SJCRH30 (cell line): ENCODE data around the gene SMIM8. TPM values are rescaled to one million over a fixed set of nuclear protein-coding genes. Genes with fewer than 3 reads are reported as not detected.
A peak's percentile ranks its signal among the peaks of the same experiment; 100 is the strongest.
"Not testable (repeated sequence)": the region's sequence is repeated elsewhere in the genome, so short reads cannot be mapped to it uniquely, and the experiment has no call there.

Experiments
- DNase-seq, 2 experiments: peaks; one replicate each; pipeline ENCODE4 v3.0.0-alpha.2; 2015 to 2020
- H3K27ac ChIP-seq: fragments of 250-450 bp; sonication (Bioruptor Pico); 2 replicates; pipeline ENCODE4 v1.5.1; 2020; ENCODE audit warnings: mild to moderate bottlenecking, moderate library complexity
- H3K27me3 ChIP-seq: fragments of 250-450 bp; sonication (Bioruptor Pico); 2 replicates; pipeline ENCODE4 v1.5.1; 2020; ENCODE audit warnings: mild to moderate bottlenecking, moderate library complexity
- H3K36me3 ChIP-seq: fragments of 250-450 bp; sonication (Bioruptor Pico); 2 replicates; pipeline ENCODE4 v1.5.1; 2020; ENCODE audit warnings: mild to moderate bottlenecking, moderate library complexity
- H3K4me1 ChIP-seq: fragments of 250-450 bp; sonication (Bioruptor Pico); 2 replicates; pipeline ENCODE4 v1.5.1; 2020; ENCODE audit warnings: mild to moderate bottlenecking, moderate library complexity
- H3K4me3 ChIP-seq: fragments of 250-450 bp; sonication (Bioruptor Pico); 2 replicates; pipeline ENCODE4 v1.5.1; 2020; ENCODE audit warnings: mild to moderate bottlenecking, moderate library complexity
- H3K9me3 ChIP-seq: fragments of 250-450 bp; sonication (Bioruptor Pico); replicated peaks from 2 replicates; pipeline ENCODE4 v1.5.1; 2020; ENCODE audit warnings: mild to moderate bottlenecking, moderate library complexity
- total RNA-seq: library from RNA; depleted of rRNA; stranded (reverse); fragments of >200 nt; shearing (Covaris generic); gene quantifications from 2 replicates; pipeline ENCODE4 v1.2.3, GENCODE V29; 2014; rRNA removed

The SMIM8 gene, protein sequence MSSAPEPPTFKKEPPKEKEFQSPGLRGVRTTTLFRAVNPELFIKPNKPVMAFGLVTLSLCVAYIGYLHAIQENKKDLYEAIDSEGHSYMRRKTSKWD
- total RNA-seq: 9.8 and 11.1 TPM in 2 replicates

DNA sequence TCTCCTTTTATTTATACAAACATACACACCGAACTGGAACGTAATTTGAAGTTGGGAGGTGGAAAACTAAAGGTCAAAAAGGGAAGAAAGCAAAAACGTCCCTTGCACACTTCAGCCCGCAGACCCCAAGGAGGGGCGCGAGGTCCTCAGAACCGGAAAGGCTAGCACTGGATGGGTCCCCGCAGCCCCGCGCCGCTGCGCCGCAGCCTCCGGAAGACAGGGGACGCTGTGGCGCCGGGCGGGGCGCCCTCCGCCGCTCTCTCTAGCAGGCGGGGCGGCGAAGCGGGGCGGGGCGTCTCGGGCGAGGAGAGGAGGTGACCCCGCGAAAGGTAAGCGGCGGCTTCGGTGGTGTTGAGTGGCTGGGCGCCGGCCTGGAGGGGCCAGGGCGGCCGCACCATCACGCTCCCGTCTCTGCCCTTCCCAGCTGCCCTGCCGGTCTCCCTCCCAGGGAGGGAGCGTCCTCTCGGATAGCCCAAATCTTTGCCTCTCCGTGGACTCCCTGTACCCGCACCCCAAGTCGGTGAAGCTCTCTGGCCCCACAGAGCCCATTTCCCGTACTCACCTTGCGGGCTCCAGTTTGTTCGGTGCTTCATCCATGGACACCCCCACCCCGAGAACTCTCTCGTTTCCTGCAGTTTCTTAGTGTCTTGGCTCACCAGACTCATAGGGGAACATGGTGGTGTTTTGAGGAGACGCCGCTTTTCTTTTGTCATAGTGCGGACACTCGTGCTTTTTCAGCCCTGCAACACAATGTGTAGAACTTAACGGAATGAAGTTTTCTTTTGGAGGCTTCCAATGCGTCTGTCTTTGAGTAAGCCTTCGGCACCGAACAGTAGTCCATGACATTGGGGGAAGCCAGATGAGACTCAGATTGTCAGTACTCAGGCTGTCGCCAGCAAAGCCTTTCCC lies at the start of gene SMIM8:
SMIM8 (plus strand) TSS at position 285 of the 909 bp plus-strand sequence. CDS start 14,444 bp downstream, outside the sequence.
- Histone ChIP-seq H3K27ac (peak within 1 kb of the TSS; percentile 42), H3K36me3 (no peaks in the 10 kb centered on the region), H3K9me3 (no peaks in the 10 kb centered on the region), H3K4me1 (no peaks in the 10 kb centered on the region), H3K4me3 (peak within 1 kb of the TSS; percentile 77), H3K27me3 (no peaks in the 10 kb centered on the region)
- DNase-seq: peak; percentile 85 to 87

DNA sequence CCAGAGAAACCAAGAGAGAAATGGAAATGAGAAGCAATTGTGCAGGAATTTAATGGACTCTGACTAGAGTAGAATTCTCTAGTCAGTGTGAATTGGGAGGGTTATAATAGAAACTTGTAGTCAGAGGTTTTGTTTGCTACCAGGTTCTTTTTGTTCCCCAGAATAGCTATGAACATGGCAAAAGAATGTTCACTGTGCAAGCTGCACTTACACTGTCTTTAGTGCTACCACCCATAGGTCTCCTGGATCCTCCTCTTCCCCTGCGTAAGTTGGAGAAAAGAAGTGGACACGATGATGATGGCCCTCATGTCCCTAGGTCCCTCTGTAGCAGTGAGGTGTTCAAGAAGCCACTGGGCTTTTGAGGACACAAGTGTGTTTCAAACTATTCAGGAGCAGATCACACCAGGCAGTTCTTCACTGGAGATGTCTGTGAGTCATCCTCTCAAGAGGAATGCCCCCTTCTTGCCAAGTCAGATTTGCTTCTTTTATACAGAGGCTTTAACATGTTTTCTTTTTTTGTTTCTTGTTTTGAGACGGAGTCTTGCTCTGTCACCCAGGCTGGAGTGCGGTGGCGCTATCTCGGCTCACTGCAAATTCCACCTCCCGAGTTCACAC lies 47.6 kb upstream of the SMIM8 start:
- Histone ChIP-seq H3K9me3 (no peaks in the 10 kb centered on the region), H3K27me3 (no peaks in the 10 kb centered on the region), H3K27ac (no peak overlapping the region), H3K4me3 (no peak overlapping the region), H3K4me1 (no peaks in the 10 kb centered on the region), H3K36me3 (no peaks in the 10 kb centered on the region)
- no peak for DNase-seq

DNA sequence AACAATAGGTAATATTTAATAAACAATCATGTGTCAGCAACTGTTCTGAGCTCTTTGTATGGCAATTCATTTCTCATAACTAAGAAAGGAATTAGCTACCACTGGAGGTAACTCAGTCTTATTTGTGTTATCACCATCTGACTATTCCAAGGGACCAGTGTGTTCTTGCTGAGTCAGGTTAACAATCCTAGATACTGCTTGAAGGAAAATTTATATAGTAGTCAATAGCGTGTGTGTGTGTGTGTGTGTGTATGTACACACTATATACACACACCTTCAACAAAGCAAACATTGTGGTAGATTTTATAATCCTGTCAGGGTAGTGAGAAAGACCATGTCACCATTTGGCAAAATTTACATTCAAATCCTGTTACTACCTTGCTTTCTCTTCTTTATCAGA lies 45.8 kb upstream of the SMIM8 start:
- H3K27ac ChIP-seq: no peak overlapping the region
- no peaks in the 10 kb centered on the region for H3K9me3 ChIP-seq
- no peaks in the 10 kb centered on the region for H3K4me1 ChIP-seq
- H3K36me3 ChIP-seq: no peaks in the 10 kb centered on the region
- DNase-seq: no peak
- H3K27me3 ChIP-seq: no peaks in the 10 kb centered on the region
- no peak overlapping the region for H3K4me3 ChIP-seq

DNA sequence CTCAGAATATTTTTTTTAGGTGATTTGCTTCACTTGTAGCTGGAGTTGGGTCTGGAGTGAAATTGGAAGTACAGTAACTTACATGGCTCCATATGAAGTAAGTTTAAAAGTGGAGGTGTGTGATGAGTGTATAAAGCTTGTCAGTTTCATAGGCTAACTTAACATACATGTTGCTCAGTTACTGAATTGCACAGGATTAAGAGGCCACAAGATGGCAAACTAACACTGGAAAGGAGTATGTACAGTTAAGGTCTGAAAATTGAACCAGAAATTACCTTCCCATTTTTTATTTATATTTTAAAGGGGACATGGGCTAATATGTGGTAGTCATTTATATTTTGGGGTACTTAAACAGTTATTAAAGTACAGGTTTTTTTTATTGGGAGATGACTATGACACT lies 45.3 kb upstream of the SMIM8 start:
- H3K4me3 ChIP-seq: no peak overlapping the region
- no peaks in the 10 kb centered on the region for H3K36me3 ChIP-seq
- H3K9me3 ChIP-seq: no peaks in the 10 kb centered on the region
- H3K27me3 ChIP-seq: no peaks in the 10 kb centered on the region
- no peaks in the 10 kb centered on the region for H3K4me1 ChIP-seq
- DNase-seq: peak in 1 of 2 experiments; percentile 50
- H3K27ac ChIP-seq: no peak overlapping the region

GRCh38 chr6:87279196-87279595 lies 43.2 kb upstream of the SMIM8 start:
- Histone ChIP-seq H3K4me3 (no peak overlapping the region), H3K27ac (no peak overlapping the region), H3K9me3 (no peaks in the 10 kb centered on the region), H3K36me3 (no peaks in the 10 kb centered on the region; the same call in 1 of the 2 replicates), H3K27me3 (no peaks in the 10 kb centered on the region), H3K4me1 (no peaks in the 10 kb centered on the region)
- no peak for DNase-seq

GRCh38 chr6:87281426-87281825 lies 41.0 kb upstream of the SMIM8 start:
- DNase-seq: no peak
- H3K27me3 ChIP-seq: no peaks in the 10 kb centered on the region
- H3K27ac ChIP-seq: no peak overlapping the region
- H3K4me1 ChIP-seq: no peaks in the 10 kb centered on the region
- H3K36me3 ChIP-seq: no peaks in the 10 kb centered on the region; the same call in 1 of the 2 replicates
- H3K4me3 ChIP-seq: no peak overlapping the region
- no peaks in the 10 kb centered on the region for H3K9me3 ChIP-seq

DNA sequence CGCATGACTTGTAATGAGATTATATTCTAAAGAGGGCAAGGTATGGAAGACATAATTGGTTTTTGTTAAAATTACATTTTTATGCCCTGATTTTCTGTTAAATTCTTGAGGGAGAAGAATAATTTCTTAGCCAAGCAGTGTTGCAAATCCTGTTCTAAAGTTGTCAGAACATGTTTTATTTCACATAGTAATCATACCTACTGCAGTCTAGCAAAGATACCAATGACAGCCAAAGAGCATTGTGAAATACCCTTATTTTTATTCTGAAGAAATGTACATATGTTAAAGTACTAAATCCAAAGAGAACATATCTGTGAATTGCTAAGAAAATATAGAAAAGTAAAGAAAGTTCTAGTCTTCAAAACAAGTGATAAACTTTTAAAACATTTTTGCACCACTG lies 39.6 kb upstream of the SMIM8 start:
- Histone ChIP-seq H3K4me1 (no peaks in the 10 kb centered on the region), H3K9me3 (no peaks in the 10 kb centered on the region), H3K27me3 (no peaks in the 10 kb centered on the region)

GRCh38 chr6:87283461-87283860 lies 38.9 kb upstream of the SMIM8 start:
- H3K4me1 ChIP-seq: no peaks in the 10 kb centered on the region
- H3K27me3 ChIP-seq: no peaks in the 10 kb centered on the region
- H3K27ac ChIP-seq: no peak overlapping the region
- no peak for DNase-seq
- H3K9me3 ChIP-seq: no peaks in the 10 kb centered on the region
- H3K36me3 ChIP-seq: no peaks in the 10 kb centered on the region; the same call in 1 of the 2 replicates
- no peak overlapping the region for H3K4me3 ChIP-seq

More for the DNA sequence above, 39.6 kb upstream of the SMIM8 start:
- H3K4me3 ChIP-seq: no peak overlapping the region
- no peak for DNase-seq
- H3K27ac ChIP-seq: no peak overlapping the region
- no peaks in the 10 kb centered on the region; the same call in 1 of the 2 replicates for H3K36me3 ChIP-seq

DNA sequence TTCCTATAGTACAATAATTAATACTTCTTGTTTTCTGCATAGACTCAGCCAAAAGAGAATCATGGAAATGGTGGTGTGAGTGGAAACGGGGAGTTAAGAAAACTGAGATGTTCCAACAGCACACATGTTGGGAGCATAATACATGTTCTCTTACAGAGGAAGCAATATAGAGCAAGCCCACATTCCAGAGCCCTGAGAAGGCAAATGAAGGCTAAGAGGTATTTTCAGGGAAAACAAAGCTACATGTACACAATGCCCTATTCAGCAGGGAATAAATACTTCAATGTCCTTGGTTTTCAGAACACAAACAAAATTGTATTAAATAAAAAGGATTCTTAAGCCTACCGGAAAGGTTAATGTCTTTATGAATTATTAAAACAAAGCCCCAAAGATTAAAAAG lies 35.1 kb upstream of the SMIM8 start:
- Histone ChIP-seq H3K27ac (no peak overlapping the region), H3K4me1 (no peaks in the 10 kb centered on the region), H3K9me3 (no peaks in the 10 kb centered on the region), H3K4me3 (no peak overlapping the region), H3K27me3 (no peaks in the 10 kb centered on the region), H3K36me3 (no peaks in the 10 kb centered on the region; the same call in 1 of the 2 replicates)
- no peak for DNase-seq

DNA sequence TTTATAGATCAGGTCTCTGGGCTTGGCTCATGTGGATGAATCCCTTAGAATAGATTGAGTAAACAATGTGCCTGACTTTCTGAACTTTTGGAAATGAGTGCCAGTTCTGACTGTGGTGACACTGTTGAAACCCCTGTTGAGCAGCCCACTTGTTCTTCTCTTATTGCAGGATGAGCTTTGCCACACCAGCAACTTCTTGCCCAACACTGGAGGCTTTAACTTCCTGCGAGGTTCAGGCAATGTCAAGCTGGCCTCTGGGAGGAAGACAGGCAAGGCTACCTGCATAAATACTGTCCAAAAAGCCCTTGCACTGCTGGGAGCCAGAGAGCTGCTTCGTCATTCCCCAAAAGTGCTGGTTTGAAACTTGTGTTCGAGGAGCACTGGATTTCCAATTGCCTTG lies 32.8 kb upstream of the SMIM8 start:
- Histone ChIP-seq H3K36me3 (no peaks in the 10 kb centered on the region), H3K27ac (no peak overlapping the region), H3K4me3 (no peak overlapping the region), H3K9me3 (no peaks in the 10 kb centered on the region), H3K4me1 (no peaks in the 10 kb centered on the region), H3K27me3 (no peaks in the 10 kb centered on the region; the same call in 1 of the 2 replicates)
- DNase-seq: no peak

DNA sequence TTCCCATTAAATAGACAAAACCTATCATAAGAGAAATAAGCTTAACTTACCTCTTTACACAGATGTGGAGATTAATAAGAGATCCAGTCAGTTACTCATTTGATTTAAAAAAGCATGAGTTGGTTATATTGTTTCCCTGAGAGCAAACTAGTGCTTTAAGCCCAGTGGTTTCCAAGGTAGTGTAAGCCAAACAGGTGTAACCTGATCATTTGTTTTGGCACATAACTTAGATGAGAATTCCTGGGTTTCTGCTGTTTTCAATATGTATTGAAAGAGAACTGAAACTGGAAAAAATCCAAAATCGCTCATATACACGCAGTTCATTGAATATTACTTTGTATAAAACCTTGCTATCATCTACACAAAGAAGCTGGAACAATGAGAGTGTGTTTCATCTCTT lies 30.5 kb upstream of the SMIM8 start:
- no peaks in the 10 kb centered on the region; the same call in 1 of the 2 replicates for H3K27me3 ChIP-seq
- no peak overlapping the region for H3K4me3 ChIP-seq
- H3K9me3 ChIP-seq: no peaks in the 10 kb centered on the region
- no peak overlapping the region for H3K27ac ChIP-seq
- no peaks in the 10 kb centered on the region for H3K36me3 ChIP-seq
- no peaks in the 10 kb centered on the region for H3K4me1 ChIP-seq
- DNase-seq: no peak

GRCh38 chr6:87293526-87293925 lies 28.9 kb upstream of the SMIM8 start:
- Histone ChIP-seq H3K4me3 (no peak overlapping the region), H3K4me1 (no peaks in the 10 kb centered on the region), H3K9me3 (no peaks in the 10 kb centered on the region), H3K36me3 (no peaks in the 10 kb centered on the region), H3K27ac (no peak overlapping the region), H3K27me3 (no peaks in the 10 kb centered on the region; the same call in 1 of the 2 replicates)
- no peak for DNase-seq

- Histone ChIP-seq H3K36me3 (no peaks in the 10 kb centered on the region), H3K4me1 (no peaks in the 10 kb centered on the region), H3K4me3 (no peak overlapping the region), H3K27me3 (no peaks in the 10 kb centered on the region; the same call in 1 of the 2 replicates), H3K9me3 (no peaks in the 10 kb centered on the region), H3K27ac (no peak overlapping the region)
- DNase-seq: no peak
Measured at GRCh38 chr6:87297119-87297518, 25.3 kb upstream of the SMIM8 start.

- not testable (repeated sequence) for H3K9me3 ChIP-seq, H3K4me1 ChIP-seq, H3K27ac ChIP-seq, DNase-seq, H3K36me3 ChIP-seq, H3K27me3 ChIP-seq, H3K4me3 ChIP-seq
Measured at GRCh38 chr6:87301277-87301676, 21.1 kb upstream of the SMIM8 start.

DNA sequence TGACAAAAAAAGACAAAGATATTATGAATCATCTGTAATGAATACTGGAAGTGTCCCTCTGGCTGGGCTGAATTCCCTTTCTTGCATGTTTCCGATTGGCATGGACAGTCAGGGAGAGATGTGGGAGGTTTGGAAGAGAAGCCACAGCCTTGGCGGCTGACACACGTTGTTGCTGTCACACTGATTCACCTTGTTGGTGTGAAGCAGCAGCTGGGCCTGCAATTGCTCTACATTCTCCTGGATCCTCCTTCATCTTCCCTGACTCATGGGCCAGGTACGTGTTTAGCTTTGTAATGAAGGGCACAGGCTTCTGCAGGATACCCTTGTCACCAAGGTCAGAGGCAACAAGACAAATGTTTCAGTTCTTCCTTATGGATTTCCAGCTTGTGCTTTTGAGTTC lies 13.4 kb upstream of the SMIM8 start:
- Histone ChIP-seq H3K27ac (no peak overlapping the region), H3K4me3 (no peak overlapping the region), H3K27me3 (peaks cover 4% of the 10 kb centered on the region; the same call in 1 of the 2 replicates), H3K9me3 (no peaks in the 10 kb centered on the region), H3K4me1 (no peaks in the 10 kb centered on the region), H3K36me3 (no peaks in the 10 kb centered on the region)
- DNase-seq: no peak
